ENCODE measurements around the gene CDH4.

- no peak for TF ChIP-seq CTCF (conservative IDR thresholded peaks at IDR 0.05)
- no peak for TF ChIP-seq EZH2 (IDR thresholded peaks at IDR 0.05; ENCODE audit: low read depth)
These were observed 226.7 kb downstream of the CDH4 start for GRCh38 chr20:61478611-61479305.
